HG03460 (cell line): ENCODE data around the gene C11orf52.
"Not testable (repeated sequence)": the region's sequence is repeated elsewhere in the genome, so short reads cannot be mapped to it uniquely, and the experiment has no call there.

Source experiments
- ATAC-seq: cut with Tn5 transposase; IDR thresholded peaks from one replicate; pipeline ENCODE4 v1.9.1; 2021; ENCODE audit not compliant: unreplicated experiment

The C11orf52 gene

GRCh38 chr11:111918390-111919256 is at the start of gene C11orf52:
Gene C11orf52 (plus strand): TSS chr11:111918913. CDS start chr11:111918973, 60 bp downstream.
- no peak for ATAC-seq

- ATAC-seq, result no peak
Measured at GRCh38 chr11:111870113-111870512, 48.6 kb upstream of the C11orf52 start.

- peak; percentile 11 for ATAC-seq
Measured at GRCh38 chr11:111870522-111870885, 48.2 kb upstream of the C11orf52 start.

GRCh38 chr11:111870886-111871692 is 47.6 kb upstream of the C11orf52 start, which contains the start of gene ALG9:
Gene ALG9 (minus strand): TSS chr11:111871581. CDS start chr11:111871482, 99 bp downstream.
- peak; percentile 89 for ATAC-seq

GRCh38 chr11:111871693-111872161 is 47.0 kb upstream of the C11orf52 start:
- no peak for ATAC-seq

- ATAC-seq, result peak; percentile 1
Measured at GRCh38 chr11:111878385-111878848, 40.3 kb upstream of the C11orf52 start.

- peak; percentile 93 for ATAC-seq
Measured at GRCh38 chr11:111878849-111879636, 39.7 kb upstream of the C11orf52 start, which contains the start of the genes CFAP68 and FDXACB1. Gene CFAP68 (plus strand): TSS chr11:111879541. CDS start chr11:111879561, 20 bp downstream. Gene FDXACB1 (minus strand): TSS chr11:111879165. CDS start chr11:111879132, 33 bp downstream.

- ATAC-seq, result no peak
Measured at GRCh38 chr11:111879637-111879960, 39.1 kb upstream of the C11orf52 start.

- no peak for ATAC-seq
Measured at GRCh38 chr11:111882202-111882601, 36.5 kb upstream of the C11orf52 start.

- not testable (repeated sequence) for ATAC-seq
Measured at GRCh38 chr11:111885053-111885452, 33.7 kb upstream of the C11orf52 start.

- ATAC-seq, result no peak
Measured at GRCh38 chr11:111886032-111886431, 32.7 kb upstream of the C11orf52 start.

- ATAC-seq, result no peak
Measured at GRCh38 chr11:111886844-111887243, 31.9 kb upstream of the C11orf52 start.

GRCh38 chr11:111905411-111905810 is 13.3 kb upstream of the C11orf52 start:
- ATAC-seq, result no peak

- no peak for ATAC-seq
Measured at GRCh38 chr11:111906680-111907079, 12.0 kb upstream of the C11orf52 start.

- ATAC-seq, result no peak
Measured at GRCh38 chr11:111908639-111909305, 9.9 kb upstream of the C11orf52 start.

GRCh38 chr11:111909378-111909777 is 9.3 kb upstream of the C11orf52 start:
- no peak for ATAC-seq

GRCh38 chr11:111910676-111911562 is 7.8 kb upstream of the C11orf52 start:
- no peak for ATAC-seq

- ATAC-seq, result no peak
Measured at GRCh38 chr11:111911563-111912401, 6.9 kb upstream of the C11orf52 start, which contains the start of gene CRYAB. Gene CRYAB (minus strand): TSS chr11:111911770. CDS start chr11:111911724, 46 bp downstream.
